BE2C (cell line): Measurements from ENCODE around the gene FCAMR.

ENCODE experiments used
- DNase-seq: peaks from one replicate; pipeline ENCODE4 v3.0.0-alpha.2; 2020
- H3K27me3 ChIP-seq: fragments of 250-450 bp; sonication (Bioruptor Pico); 2 replicates; pipeline ENCODE4 v1.5.1; 2020; ENCODE audit warnings: mild to moderate bottlenecking
- H3K36me3 ChIP-seq: fragments of 250-450 bp; sonication (Bioruptor Pico); 2 replicates; pipeline ENCODE4 v1.5.1; 2020; ENCODE audit warnings: mild to moderate bottlenecking
- H3K4me1 ChIP-seq: fragments of 250-450 bp; sonication (Bioruptor Pico); 2 replicates; pipeline ENCODE4 v1.5.1; 2020
- H3K4me3 ChIP-seq: 2 replicates; pipeline ENCODE4 v1.5.1; 2011; ENCODE audit warnings: low read depth, low read length
- H3K9me3 ChIP-seq: fragments of 250-450 bp; sonication (Bioruptor Pico); 2 replicates; pipeline ENCODE4 v1.5.1; 2020
- CTCF ChIP-seq: IDR thresholded peaks from 2 replicates; pipeline ENCODE4 v1.5.1; 2012; ENCODE audit warnings: mild to moderate bottlenecking, low read depth, low read length

The FCAMR gene

GRCh38 chr1:206952171-206952570 lies 18.1 kb downstream of the FCAMR start:
- H3K9me3 ChIP-seq, result no peaks in the 10 kb centered on the region
- DNase-seq, result no peak
- H3K36me3 ChIP-seq, result no peaks in the 10 kb centered on the region
- no peak for TF ChIP-seq CTCF
- no peaks in the 10 kb centered on the region; the same call in 1 of the 2 replicates for H3K4me1 ChIP-seq
- no peak overlapping the region for H3K4me3 ChIP-seq
- no peaks in the 10 kb centered on the region for H3K27me3 ChIP-seq

- H3K9me3 ChIP-seq, result no peaks in the 10 kb centered on the region
- H3K4me3 ChIP-seq, result no peak overlapping the region
- H3K4me1 ChIP-seq, result no peaks in the 10 kb centered on the region; the same call in 1 of the 2 replicates
- H3K27me3 ChIP-seq, result no peaks in the 10 kb centered on the region; the same call in 1 of the 2 replicates
- no peak for TF ChIP-seq CTCF
- DNase-seq, result no peak
- H3K36me3 ChIP-seq, result no peaks in the 10 kb centered on the region
Measured at GRCh38 chr1:206951318-206952100, 18.8 kb downstream of the FCAMR start.

- H3K4me3 ChIP-seq, result no peak overlapping the region
Measured at GRCh38 chr1:206949641-206950040, 20.6 kb downstream of the FCAMR start.

GRCh38 chr1:206949208-206949607 lies 21.1 kb downstream of the FCAMR start:
- no peak for DNase-seq
- Histone ChIP-seq H3K4me3 (no peak overlapping the region), H3K36me3 (no peaks in the 10 kb centered on the region), H3K27me3 (peaks cover 15% of the 10 kb centered on the region), H3K4me1 (no peaks in the 10 kb centered on the region; the same call in 1 of the 2 replicates), H3K9me3 (no peaks in the 10 kb centered on the region)
- no peak for TF ChIP-seq CTCF

More at GRCh38 chr1:206949641-206950040, 20.6 kb downstream of the FCAMR start:
- no peaks in the 10 kb centered on the region; the same call in 1 of the 2 replicates for H3K4me1 ChIP-seq
- no peaks in the 10 kb centered on the region for H3K36me3 ChIP-seq
- no peak for DNase-seq
- peaks cover 14% of the 10 kb centered on the region for H3K27me3 ChIP-seq
- no peaks in the 10 kb centered on the region for H3K9me3 ChIP-seq
- TF ChIP-seq CTCF, result no peak

- no peak for DNase-seq
- Histone ChIP-seq H3K9me3 (no peaks in the 10 kb centered on the region), H3K4me1 (no peaks in the 10 kb centered on the region), H3K27me3 (peaks cover 15% of the 10 kb centered on the region), H3K36me3 (no peaks in the 10 kb centered on the region), H3K4me3 (no peak overlapping the region)
- no peak for TF ChIP-seq CTCF
Measured at GRCh38 chr1:206947255-206947654, 23.0 kb downstream of the FCAMR start.

GRCh38 chr1:206946261-206946660 lies 24.0 kb downstream of the FCAMR start, which contains the start of gene PIGR:
PIGR (minus strand) TSS chr1:206946466; CDS start chr1:206940531, 5,935 bp downstream.
- Histone ChIP-seq H3K4me3 (no peak within 1 kb of the TSS), H3K9me3 (no peaks in the 10 kb centered on the region), H3K36me3 (no peaks in the 10 kb centered on the region), H3K27me3 (peaks cover 15% of the 10 kb centered on the region), H3K4me1 (no peaks in the 10 kb centered on the region)
- no peak for TF ChIP-seq CTCF
- DNase-seq, result no peak
